ENCODE data around the gene FABP7. TPM values are rescaled to one million over a fixed set of nuclear protein-coding genes. Genes with fewer than 3 reads are reported as not detected.

Gene FABP7
- total RNA-seq, 2 donors from 2014 or later, result not detected

DNA sequence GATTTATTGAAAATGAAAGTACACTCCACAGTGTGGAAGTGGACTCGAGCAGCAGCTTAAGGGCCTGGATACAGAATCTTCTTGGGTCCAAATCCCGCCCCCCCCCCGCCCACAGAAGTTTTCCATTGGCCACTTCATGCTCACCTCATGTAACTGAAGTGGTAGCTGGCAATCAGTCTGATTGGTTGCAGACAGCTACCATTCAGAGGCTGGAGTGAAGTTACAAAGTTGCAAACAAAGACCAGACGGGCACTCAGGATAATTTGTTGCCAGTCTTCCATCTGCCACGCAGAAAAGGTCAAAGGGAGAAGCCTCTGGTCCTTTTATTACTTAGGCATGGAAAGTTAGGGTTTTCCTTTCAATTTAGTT, 25.8 kb upstream of the FABP7 start:
- no peak for DNase-seq (ENCODE audit: low spot score)
- intact Hi-C loops (cut with DNase I), result no loop called here

DNA sequence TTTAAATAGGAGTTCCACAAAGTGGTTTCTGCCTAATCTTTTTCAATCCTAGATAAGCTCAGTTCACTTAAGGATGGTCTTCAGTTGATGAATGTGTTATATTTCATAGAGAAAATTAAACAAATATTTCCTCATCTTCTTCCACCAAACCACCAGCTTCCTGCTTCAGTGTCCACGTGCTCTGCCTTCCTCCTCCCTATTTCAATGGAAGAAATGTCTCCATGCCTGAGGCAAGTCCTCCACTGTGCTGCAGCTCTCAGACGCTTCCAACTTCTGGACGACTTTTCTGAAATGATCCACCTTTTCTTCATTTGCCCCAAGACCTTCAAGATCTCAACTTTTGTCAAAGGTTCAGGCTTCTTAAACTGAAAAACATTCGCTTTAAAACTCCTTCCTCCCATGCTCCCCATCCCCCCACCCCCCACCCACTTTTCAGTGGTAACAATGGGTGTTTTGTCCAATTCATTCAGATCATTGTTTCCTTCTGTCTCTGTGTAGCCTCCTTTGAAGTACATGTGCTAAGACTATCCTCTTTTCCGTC, 25.3 kb upstream of the FABP7 start:
- intact Hi-C loops (cut with DNase I), result no loop called here
- no peak for DNase-seq (ENCODE audit: low spot score)

DNA sequence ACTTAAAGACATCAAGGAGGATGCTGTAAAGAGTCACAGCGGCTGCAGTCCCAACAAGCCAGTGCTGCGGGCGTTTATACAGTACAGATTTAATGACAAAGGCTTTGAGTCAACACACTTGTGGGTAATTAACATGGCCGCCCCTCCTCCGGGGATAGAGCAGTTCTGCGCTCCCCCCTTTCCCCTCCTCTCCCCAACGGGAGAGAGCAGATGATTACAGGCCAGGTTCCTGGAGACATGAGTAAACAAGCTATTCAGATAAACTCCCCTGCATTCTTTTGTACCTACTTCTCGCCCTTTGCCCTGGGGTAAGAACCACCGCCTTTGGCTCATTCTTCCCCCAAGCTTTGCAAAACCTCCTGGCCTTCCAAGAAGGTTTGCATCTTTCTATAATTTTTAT, 23.6 kb upstream of the FABP7 start:
- intact Hi-C loops (cut with DNase I), result no loop called here
- DNase-seq (ENCODE audit: low spot score), result no peak

DNA sequence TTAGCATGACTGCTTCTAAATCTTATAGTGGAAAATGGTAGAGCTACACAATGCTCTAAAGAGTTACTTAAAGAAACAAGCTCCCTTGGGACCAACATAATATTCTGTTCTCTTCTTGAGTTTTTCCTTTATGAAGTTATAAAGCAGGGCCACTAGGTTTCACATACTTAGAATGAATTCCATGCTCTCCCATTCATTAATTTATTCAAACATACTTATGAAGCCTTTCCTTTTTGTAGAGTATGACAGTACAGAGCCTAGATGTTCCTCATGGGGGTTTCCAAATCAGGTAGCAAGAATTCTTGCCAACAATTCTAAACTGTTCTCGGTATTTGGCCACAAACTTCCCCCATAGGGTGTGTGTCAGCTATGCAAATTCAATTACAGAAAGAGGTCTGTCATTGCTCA, 20.6 kb upstream of the FABP7 start:
- intact Hi-C loops (cut with DNase I), result no loop called here
- DNase-seq (ENCODE audit: low spot score), result no peak

DNA sequence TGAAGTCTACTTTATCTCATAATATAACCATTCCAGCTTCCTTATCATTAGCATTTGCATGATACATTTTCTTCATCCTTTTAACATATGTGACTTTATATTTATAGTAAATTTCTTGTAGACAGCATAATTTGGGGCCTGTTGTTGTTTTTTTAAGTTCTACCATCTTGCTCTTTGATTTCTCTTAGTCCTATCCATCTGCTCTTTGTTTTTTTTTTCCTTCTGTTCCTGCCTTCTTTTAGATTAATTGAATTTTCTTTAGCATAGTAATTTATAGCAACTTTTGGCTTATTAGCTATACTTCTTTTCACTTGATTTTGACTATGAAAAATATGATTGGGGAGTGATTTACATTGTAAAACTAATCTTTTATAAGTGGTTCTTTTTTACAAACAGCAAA, 19.2 kb upstream of the FABP7 start:
- DNase-seq (ENCODE audit: low spot score), result no peak
- intact Hi-C loops (cut with DNase I), result no loop called here

DNA sequence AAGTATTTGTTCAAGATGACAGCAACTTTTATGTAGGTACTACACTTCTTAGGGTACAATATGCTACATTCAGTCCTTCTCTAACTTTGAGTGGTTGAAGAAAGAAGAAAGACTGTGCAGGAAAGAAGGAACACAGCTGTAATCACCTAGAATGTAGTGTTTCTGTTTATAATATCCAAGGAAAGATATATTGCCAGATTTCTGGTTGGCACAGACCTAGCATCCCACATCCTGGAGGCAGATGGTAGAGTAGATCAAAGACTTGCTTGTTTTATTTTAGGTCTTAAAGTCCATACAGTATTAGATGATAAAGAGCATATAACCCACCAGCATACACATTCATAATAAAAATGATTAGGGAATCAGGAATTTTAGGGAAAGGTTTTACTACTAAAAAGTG, 13.3 kb upstream of the FABP7 start:
- intact Hi-C loops (cut with DNase I), result no loop called here
- DNase-seq (ENCODE audit: low spot score), result no peak

DNA sequence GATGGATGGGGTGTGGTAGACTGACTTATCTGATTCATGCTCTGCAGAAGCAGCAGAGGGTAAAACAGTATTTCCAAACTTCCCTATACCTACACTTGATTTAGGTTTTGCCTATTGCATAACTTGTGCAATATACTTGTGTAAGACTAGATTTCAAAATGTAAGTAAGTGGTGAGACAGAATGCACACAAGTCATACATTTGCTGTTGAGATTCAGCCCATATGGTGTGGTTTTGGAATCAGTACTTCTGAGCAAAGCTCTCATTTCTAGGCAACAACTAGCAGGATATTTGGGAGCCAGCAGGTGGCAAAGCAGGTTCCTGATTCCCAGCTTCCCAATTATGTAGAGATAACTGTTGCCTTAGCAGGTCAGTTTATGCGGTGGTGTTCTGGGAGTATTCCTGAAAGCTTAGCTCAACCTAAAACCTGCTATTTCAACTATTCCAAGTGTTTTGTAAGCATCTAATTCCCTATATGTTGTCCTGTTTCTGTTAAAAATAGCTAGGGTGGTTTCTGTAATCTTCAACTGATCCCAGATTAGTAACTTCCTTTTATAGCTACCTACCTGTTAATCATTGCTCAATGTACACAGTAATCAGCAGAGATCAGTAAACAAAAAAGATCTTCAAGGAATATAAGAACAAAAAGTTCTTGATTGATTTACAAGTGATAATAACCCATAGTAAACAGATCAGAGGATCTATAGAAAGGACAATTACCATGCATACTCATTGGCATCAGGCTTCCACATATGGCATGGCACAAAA, 8.5 kb upstream of the FABP7 start:
- DNase-seq (ENCODE audit: low spot score), result no peak

DNA sequence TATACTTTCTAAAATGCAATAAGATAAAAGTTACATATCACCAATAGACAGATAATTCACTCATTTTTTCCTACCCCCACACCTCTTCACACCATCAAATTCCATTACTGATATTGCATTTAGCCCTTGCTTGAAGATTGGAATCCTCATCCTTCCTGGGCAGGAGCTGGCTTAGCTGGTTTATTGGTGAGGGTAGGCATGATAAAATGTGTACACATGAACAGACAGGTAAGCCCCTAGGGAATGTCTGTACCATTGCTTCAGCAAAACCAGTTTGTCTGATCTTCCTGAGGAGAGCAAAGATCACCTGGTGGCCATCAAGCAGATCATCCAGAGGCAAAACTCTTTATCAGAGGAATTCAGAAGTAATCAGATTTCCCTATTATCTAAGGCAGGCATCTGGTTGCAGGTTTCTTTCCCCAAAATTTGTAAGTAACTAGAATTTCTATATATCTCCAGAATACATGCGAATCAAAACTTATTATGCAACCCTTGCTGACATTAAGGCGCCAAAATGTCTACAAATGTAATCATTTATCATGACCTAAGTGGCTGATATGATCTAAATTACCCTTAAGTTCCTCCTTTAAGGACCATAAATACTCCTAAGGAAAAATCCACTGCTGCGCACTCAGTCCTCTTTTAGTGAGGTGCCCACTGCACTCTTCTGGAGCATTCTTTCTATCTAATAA, 6.6 kb upstream of the FABP7 start:
- intact Hi-C loops (cut with DNase I), result no loop called here
- DNase-seq (ENCODE audit: low spot score), result no peak

More for the DNA sequence above, 8.5 kb upstream of the FABP7 start:
- intact Hi-C loops (cut with DNase I), result no loop called here

DNA sequence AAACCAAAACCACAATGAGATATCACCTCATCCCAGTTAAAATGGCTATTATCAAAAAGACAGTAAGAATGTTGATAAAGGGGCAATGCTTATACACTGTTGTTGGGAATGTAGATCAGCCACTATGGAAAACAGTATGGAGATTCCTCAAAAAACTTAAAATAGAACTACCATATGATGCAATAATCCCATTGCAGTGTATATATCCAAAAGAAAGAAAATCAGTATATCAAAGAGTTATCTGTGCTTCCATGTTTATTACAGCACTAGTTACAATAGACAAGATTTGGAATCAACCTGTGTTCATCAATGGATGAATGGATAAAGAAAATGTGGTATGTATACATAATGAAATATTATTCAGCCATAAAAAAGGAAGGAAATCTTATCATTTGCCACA, 3.5 kb upstream of the FABP7 start:
- no peak for DNase-seq (ENCODE audit: low spot score)
- intact Hi-C loops (cut with DNase I), result no loop called here

DNA sequence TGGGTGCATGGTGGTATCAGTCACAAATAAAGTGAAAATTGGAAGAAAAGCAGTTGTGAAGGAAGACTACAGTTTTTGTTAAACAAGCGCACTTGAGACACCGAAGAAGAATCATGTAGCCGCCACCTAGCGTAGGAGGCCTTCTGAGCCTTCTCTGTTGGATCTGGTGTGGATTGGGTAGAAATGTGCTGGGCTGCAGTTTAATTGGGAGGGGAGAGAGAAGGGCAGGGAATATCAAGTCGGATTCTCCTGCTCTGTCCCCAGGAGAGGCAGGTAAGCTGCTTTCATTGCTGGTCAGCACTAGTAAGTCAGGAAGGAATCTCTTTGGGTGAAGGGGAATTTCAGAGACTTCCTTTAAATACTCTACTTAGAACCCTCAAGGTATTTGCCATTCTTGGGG, 1.2 kb upstream of the FABP7 start:
- intact Hi-C loops (cut with DNase I), result no loop called here
- DNase-seq (ENCODE audit: low spot score), result no peak

DNA sequence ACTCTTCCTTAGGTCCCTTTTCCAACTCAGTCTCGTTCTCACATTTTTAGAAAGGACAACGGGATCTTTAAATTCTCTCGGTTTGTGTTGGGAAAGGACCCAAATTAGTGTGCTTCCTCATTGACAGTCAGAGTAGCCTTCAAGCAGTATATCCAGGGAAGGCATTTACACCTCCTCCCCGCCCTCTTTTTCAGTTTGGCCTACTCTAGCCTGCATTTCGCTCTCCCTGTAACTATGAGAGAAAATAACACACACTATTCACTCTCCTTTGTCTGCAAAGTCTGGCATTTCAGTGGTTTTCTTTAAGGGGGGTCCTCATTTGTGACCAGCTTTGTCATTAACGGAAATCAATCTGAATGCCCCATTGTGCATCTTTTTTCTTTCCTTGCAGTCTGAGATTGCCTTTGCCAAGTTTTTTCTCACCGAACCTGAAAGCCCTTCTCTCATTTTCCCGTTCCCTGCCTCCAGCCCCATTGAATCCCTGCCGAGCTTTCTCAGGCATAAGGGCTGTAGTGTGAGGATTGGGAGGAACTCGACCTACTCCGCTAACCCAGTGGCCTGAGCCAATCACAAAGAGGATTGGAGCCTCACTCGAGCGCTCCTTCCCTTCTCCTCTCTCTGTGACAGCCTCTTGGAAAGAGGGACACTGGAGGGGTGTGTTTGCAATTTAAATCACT, 393 bp upstream of the FABP7 start:
- no peak for DNase-seq (ENCODE audit: low spot score)
- intact Hi-C loops (cut with DNase I), result no loop called here

DNA sequence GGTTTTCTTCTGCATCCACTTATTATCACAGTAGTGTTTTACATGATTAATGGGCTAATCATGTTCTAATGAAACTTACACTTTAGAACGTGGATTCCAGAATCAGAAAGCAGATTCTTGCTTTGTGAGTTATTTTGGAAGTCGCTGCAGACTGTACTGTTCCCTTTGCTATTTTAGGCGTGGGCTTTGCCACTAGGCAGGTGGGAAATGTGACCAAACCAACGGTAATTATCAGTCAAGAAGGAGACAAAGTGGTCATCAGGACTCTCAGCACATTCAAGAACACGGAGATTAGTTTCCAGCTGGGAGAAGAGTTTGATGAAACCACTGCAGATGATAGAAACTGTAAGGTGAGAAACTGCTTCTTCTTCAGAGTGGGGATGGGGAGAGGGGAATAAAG, 598 bp downstream of the FABP7 start:
- intact Hi-C loops (cut with DNase I), result no loop called here
- DNase-seq (ENCODE audit: low spot score), result no peak

DNA sequence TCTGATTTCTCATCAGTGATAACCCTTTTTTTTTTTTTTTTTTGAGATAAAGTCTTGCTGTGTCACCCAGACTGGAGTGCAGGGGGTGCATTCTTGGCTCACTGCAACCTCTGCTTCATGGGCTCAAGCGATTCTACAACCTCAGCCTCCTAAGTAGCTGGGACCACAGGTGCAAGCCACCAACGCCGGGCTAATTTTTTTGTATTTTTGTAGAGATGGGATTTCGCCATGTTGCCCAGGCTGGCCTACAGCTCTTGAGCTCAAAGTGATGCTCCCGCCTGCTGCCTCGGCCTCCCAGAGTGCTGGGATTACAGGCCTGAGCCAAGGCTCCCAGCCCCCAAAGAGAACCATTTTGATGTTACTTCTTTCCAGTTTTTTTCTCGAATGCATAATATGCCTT, 2.2 kb downstream of the FABP7 start:
- no peak for DNase-seq (ENCODE audit: low spot score)
- intact Hi-C loops (cut with DNase I), result no loop called here

DNA sequence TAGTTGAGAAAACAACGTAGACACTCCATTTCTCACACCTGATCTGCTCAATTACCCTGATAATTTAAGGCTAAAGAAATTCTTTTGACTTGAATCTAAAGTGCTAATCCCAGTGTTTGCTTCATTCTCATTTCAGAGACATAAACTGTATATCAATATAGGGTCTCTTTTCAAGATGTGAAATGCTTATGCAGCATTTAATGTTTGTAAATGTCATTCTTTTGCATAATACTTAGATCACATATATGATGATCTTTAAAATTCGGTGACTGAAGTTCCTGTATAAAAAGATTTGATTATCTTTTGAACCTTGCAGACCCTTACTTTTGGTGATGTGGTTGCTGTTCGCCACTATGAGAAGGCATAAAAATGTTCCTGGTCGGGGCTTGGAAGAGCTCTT, 3.9 kb downstream of the FABP7 start:
- intact Hi-C loops (cut with DNase I), result no loop called here
- DNase-seq (ENCODE audit: low spot score), result no peak

DNA sequence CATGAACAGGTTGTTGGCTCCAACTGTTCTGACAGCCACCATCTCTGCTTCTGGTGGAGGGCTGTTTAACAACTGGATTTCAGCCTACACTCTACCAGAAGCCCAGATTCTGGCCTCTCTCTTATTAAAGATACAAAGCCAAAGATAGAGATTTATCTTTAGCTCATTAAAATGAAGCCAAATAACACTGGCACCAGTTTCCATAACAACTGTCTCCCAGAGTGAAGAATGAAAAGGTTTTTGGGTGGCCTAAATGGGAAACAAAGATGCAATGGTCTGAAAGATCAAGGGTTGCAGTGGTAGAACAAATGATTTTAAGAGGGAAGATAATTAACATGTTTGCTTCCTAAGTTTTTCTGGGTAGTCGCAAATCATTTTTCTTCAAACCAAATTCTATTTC, 6.4 kb downstream of the FABP7 start:
- intact Hi-C loops (cut with DNase I), result no loop called here
- DNase-seq (ENCODE audit: low spot score), result no peak

DNA sequence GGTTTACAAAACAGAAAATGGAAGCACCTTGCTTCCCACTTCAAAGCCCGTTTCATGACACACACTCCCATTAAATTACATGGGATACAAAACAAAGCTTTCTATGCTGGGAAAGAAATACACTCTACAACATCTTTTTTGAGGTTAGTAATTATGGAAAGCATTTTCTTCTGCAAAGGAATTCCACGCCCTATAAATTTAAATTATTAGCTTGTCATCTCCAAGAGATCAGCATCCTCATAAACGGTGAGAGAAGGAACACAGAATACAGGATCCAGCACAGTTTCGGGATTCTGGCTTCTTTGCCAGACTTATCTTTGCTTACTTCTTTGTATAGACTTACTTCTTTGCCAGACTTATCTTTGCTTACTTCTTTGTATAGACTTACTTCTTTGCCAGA, 8.2 kb downstream of the FABP7 start:
- DNase-seq (ENCODE audit: low spot score), result no peak
- intact Hi-C loops (cut with DNase I), result no loop called here

DNA sequence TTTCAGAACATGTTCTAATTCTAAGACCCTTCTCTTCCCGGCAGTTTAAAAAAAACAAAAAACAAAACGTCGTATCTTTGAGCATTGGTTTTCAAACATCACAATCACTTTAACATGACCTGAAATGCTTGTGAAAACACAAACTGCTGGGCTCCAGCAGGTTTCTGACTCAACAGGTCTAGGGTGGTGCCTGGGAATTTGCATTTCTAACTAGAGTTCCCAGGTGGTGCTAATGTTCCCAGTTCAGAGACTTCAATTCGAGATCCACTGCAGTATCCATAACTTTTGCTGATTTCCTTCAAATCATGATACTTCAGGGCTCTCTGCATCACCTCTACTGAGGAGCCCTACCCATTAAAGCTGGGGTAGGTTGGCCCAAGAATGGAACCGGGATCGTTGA, 8.7 kb downstream of the FABP7 start:
- intact Hi-C loops (cut with DNase I), result no loop called here
- no peak for DNase-seq (ENCODE audit: low spot score)

DNA sequence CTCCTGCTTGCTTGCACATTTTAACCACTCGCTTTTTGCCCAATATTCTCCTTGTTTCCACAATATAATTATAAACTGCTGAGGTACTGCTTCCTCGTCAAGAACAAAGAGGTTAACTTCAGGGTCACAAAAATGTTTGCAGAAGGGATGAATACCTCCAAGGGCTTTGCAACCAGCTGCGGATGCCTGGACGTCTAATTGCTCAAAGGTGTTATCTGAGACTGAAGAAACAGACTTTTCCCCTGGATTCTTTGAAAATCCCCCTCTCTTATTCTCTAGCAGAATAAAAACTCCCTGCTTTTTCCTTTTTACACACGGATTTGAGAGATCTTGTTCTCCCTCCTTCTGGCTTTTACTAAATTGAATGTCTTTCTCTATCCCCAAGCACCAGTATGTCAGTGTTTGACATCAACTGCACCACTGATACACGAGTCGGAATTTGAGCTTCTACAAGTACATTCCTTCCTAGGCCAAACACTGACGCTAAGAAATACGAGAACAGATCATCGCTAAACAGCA, 9.2 kb downstream of the FABP7 start:
- no peak for DNase-seq (ENCODE audit: low spot score)
- intact Hi-C loops (cut with DNase I), result no loop called here

DNA sequence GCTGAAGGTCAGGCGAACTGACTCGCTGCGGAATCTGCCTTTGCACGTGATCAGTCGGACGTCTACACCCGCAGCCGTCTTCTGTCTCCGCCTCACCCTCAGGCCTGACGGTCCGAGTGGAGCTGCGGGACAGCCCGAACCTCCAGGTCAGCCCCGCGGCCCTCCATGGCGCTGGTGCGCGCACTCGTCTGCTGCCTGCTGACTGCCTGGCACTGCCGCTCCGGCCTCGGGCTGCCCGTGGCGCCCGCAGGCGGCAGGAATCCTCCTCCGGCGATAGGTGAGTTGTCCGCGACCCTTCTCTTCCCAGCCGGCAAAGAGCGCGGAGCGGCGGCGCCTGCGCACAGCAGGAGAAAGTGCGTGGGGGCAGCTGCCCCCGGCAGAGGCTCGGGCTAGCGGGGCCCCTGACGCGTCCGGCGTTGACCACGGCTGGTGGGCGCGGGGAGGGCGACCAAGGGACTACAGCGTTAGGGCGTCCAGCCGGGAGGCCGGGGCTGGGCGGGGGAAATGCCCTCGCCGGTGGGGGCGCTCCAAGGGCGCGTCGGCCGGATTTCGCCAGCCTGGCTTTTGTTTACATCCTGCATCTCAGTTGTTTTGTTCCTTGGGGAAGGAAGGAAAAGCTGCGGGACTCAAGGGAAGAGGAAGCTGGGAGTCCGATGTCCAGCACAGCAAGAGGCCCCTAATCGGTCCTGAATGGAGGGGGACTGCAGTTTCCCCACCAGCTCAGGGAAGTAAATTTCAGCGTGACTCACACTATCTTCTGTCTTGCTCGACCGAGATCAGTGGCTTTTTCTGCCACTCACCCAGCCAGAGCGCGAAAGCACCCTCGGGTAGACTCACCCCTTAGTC, 9.9 kb downstream of the FABP7 start, which contains the start of gene SMPDL3A:
TSS of gene SMPDL3A (plus strand) at position 77 of the 846 bp plus-strand sequence. CDS start at position 166, 89 bp downstream.
- intact Hi-C loops (cut with DNase I), result no loop called here
- peak; percentile 90 for DNase-seq (ENCODE audit: low spot score)

All from posterior vena cava (tissue), 2 donors.